Right ventricle myocardium superior (tissue), 1 donor: Measurements from ENCODE around the gene ZNF592. TPM values are rescaled to one million over a fixed set of nuclear protein-coding genes. Genes with fewer than 3 reads are reported as not detected.
"Not testable (repeated sequence)": the region's sequence is repeated elsewhere in the genome, so short reads cannot be mapped to it uniquely, and the experiment has no call there.

Source experiments
- ATAC-seq: fragments of 200-7000 bp; cut with Tn5 transposase; one replicate; pipeline ENCODE4 v1.9.1; 2020; ENCODE audit warnings: mild to moderate bottlenecking; ENCODE audit not compliant: poor library complexity
- DNase-seq: peaks from one replicate; pipeline ENCODE4 v3.0.0-alpha.2; 2020
- intact Hi-C: fragments of 100-400 bp; cut with DNase I; formaldehyde crosslinking; loops from one replicate; pipeline ENCODE4 v1.11.2; 2022
- long read RNA-seq: library from polyadenylated mRNA; unstranded; transcript quantifications from one replicate; pipeline ENCODE4 v2.0.0, GENCODE V29; 2021
- total RNA-seq: library from RNA; stranded (reverse); fragmentation: NEBNext Ultra II Directional; extraction: Animal tissue kit (Norgen Biotek cat#: 25700); gene quantifications from one replicate; pipeline ENCODE4 v1.2.1, GENCODE V29; 2021
- donor health status: DM: no; HTN: yes; CAD: no; lungs with severe emphysema.

ZNF592 gene, protein sequence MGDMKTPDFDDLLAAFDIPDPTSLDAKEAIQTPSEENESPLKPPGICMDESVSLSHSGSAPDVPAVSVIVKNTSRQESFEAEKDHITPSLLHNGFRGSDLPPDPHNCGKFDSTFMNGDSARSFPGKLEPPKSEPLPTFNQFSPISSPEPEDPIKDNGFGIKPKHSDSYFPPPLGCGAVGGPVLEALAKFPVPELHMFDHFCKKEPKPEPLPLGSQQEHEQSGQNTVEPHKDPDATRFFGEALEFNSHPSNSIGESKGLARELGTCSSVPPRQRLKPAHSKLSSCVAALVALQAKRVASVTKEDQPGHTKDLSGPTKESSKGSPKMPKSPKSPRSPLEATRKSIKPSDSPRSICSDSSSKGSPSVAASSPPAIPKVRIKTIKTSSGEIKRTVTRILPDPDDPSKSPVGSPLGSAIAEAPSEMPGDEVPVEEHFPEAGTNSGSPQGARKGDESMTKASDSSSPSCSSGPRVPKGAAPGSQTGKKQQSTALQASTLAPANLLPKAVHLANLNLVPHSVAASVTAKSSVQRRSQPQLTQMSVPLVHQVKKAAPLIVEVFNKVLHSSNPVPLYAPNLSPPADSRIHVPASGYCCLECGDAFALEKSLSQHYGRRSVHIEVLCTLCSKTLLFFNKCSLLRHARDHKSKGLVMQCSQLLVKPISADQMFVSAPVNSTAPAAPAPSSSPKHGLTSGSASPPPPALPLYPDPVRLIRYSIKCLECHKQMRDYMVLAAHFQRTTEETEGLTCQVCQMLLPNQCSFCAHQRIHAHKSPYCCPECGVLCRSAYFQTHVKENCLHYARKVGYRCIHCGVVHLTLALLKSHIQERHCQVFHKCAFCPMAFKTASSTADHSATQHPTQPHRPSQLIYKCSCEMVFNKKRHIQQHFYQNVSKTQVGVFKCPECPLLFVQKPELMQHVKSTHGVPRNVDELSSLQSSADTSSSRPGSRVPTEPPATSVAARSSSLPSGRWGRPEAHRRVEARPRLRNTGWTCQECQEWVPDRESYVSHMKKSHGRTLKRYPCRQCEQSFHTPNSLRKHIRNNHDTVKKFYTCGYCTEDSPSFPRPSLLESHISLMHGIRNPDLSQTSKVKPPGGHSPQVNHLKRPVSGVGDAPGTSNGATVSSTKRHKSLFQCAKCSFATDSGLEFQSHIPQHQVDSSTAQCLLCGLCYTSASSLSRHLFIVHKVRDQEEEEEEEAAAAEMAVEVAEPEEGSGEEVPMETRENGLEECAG (N-terminal part only)
- total RNA-seq, result 16.3 TPM
- long read RNA-seq, full-length matches to known transcripts, result 10 of 27 reads
- long read RNA-seq, partial matches to known transcripts, result 13 of 27 reads
- long read RNA-seq, other reads (novel, unspliced or antisense), result 4 of 27 reads

DNA sequence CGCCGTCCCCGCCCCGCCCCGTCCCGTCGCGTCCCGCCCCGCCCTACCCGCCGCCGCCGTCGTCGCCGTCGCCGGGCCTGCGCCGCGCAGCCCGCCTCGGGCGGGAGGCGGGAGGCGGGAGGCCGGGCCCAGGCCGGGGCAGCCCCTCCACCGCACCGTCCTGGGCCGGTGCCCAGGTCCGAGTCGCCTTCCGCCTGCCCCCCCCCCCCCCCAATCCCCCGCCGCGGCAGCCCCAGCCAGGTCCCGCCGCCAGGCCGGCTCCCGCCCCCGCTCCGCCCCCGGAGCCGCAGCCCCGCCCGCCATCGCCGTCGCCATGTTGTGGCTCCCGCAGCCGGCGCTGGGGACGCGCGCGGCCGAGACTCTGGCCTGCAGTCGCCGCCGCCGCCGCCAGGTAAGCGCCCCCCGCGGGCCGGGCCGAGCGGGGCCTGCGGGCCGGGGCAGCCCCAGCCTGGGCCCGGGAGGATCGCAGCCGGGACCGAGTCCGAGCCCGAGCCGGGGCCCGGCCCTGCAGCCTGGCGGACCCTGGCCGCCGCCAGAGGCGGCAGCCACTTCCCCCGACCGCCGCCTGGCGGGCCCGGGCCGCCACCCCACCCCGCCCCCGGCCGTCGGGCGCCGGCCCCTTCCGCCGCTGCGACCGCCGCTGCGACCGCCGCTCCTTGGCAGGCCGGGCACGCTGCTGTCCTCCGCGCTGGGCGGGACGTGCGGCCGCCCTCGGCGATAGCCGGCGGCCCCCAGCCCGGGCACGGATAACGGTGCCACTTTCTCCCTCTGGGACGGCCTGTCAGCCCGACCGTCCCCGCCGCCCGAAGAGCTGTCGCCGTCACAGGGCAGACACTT is at the start of gene ZNF592:
Gene ZNF592 (plus strand): TSS at position 319 of the 837 bp plus-strand sequence. CDS start 34,084 bp downstream, outside the sequence.
- intact Hi-C loops, result no loop called here
- peak; percentile 83 for ATAC-seq
- peak; percentile 92 for DNase-seq

DNA sequence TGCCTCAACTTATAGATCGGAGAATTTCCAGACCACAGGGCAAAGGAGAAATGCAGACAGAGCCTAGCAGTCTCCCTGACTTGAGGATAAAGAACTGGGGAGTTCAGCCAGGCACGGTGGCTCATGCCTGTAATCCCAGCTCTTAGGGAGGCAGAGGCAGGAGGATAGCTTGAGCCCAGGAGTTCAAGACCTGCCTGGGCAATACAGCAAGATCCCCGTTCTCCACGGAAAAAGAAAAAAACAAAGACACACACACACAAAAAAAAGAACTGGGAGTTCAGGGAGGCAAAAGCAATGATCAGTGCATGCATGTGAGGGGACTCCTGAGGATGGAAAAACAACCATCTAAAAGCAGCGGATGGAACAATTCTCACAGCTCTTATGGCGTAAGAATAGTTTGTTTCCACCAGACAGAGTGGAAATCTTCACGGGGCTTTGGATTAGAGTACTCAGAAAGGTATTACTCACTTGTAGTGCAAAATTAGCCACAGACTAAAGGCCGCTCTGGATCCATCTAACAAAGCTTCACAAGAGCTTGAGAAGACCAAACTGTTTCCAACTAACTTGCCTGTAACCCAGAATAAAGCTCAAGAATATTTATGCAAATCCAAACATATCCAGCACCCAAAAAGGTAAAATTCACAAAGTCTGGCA is 48.7 kb upstream of the ZNF592 start:
- intact Hi-C loops, result no loop called here
- ATAC-seq (no peak), DNase-seq (no peak)

DNA sequence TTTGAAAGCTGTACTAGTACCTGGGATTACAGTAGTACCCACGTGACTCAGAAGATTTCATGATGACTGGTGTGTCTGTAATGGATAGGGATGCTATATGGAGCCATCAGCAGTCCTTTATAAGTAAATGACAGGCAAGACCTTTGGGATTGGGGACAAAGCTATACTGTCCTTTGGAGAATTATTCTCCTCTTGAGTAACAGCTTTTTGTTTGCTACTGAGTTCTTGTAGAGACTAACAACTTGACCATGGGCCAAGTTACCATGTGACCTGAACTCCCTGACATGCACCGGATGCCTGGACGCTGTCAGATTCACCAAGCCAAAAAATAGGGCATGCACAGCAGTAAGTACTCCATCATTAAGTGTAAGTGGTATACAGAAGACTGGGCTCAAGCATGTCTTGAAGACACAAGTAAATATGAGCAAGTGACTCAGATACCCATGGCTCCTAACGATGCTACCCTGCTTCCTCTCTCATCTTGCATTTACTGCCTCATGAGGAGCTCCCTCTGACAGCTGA is 45.4 kb upstream of the ZNF592 start:
- DNase-seq (no peak), ATAC-seq (peak; percentile 91)
- intact Hi-C loops, result no loop called here

DNA sequence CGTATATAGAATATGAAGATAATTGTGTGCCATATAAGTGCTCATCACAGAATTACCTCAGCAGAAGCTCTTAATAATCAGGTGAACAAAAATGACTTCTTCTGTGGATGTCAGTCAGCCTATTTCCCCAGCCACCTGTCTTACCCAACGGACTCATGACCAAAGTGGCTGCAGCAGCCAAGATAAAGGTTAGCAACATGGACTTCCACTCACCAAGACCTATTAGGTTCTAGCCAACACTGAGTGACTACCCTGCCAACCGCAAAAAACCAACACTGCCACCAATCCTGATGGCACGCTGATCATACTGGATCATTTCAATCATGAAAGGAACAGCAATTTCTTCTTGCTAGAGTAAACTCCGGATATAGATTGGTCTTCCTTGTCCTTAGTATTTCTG is 44.6 kb upstream of the ZNF592 start:
- intact Hi-C loops, result no loop called here
- no peak for DNase-seq
- ATAC-seq, result no peak

DNA sequence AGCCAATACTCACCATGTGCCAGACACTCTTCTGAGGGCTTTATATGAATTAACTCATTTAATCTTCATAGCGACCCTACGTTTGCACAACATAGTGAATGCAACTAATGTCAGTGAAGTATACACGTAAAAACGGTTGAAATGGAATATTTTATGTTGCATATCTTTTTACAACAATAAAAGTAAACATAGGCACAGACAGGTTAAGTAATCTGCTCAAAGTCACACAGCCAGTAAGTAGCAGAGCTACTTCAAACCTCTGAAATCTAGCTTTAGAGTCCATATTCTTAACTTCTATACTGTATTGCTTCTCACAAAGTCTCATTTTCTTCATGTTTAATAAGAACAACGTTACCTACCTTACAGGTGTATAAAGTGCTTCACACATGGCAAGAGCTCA is 34.0 kb upstream of the ZNF592 start:
- no peak for DNase-seq
- no peak for ATAC-seq
- intact Hi-C loops, result no loop called here

DNA sequence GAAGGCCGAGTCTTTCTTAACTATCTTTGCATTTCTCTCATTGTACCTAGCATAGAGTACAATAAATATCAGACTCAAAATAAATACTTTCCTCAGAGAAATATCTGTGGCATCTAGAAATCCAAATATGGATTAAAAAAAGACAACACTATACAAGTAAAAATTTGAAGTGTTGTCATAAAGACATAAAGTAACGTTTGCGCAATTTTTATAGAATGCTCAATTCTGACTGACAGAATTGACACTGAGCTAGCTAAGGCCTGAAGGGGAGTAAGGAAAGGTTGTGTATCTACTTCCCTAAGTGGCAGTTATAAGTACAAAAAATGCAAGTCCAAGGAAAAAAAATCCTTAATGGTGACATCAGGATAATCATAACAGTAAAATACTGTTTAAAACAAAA is 33.6 kb upstream of the ZNF592 start:
- ATAC-seq, result no peak
- intact Hi-C loops, result no loop called here
- DNase-seq, result no peak

DNA sequence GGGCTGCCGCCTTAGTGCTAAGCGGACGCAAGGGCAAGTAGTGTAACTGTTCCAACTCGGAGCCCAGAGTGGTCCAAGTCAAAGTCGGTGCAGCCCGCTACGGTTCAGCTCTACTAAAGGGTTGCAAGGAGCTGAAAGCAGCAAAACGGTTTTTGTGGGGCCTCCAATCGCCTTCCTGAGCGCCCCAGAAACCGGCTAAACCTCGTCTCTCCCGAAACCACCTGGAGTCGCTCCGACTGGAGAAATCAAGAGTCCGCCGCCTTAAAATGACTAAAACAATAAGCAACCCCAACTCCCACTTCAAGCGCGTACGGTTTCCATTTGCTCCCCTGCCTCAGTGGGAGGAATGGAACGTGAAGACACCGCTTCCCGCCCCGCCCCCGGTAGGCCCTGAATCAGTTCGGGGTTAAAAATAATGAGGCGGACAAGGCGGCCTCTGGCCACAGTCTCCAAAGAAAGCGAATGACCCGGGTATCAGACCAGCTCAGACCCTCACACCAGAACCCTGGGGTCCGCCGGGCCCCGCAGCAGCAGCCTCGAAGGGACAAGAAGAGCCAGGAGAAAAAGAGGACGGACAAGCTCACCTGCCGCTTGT is 32.9 kb upstream of the ZNF592 start:
- DNase-seq, result no peak
- ATAC-seq, result peak; percentile 22

DNA sequence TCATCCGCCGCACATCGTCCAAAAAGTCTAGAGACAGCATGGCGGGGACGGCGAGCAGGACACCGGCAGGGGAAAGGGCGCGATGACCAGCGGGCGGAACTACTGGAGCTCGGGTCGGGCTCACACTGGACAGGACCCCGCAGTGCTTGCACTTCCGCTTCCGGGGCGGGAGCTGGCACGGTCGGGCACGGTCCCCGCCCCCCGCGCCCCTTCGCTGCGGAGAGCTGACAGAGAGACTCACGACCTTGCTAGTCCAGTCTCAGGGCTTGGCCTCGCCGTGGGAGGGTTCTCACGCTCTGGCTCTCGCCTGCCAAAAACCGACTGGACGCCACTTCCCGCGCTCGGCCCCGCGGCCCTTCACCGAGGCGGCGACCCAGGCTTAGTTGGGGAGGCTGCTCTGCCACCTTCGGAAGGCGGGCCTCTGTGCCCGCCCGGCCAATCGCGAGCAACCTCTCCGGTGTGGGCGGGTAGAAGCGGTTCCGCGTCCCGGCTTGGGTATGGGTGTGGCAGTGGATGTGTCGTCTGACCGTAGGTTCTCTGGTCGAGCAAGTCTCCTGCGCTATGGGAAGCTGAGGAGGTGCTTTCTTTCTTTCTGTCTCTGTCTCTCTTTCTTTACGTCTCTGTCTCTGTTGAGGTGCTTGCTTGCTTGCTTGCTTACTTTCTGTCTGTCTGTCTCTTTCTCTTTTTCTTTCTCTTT is 32.2 kb upstream of the ZNF592 start, which contains the start of gene SEC11A:
Gene SEC11A (minus strand): TSS at position 104 of the 697 bp plus-strand sequence. CDS start 64 bp downstream, at position 40.
- peak; percentile 99 for ATAC-seq
- intact Hi-C loops, result no loop called here
- peak; percentile 97 for DNase-seq

More for the DNA sequence above, 32.9 kb upstream of the ZNF592 start:
- intact Hi-C loops, result no loop called here

DNA sequence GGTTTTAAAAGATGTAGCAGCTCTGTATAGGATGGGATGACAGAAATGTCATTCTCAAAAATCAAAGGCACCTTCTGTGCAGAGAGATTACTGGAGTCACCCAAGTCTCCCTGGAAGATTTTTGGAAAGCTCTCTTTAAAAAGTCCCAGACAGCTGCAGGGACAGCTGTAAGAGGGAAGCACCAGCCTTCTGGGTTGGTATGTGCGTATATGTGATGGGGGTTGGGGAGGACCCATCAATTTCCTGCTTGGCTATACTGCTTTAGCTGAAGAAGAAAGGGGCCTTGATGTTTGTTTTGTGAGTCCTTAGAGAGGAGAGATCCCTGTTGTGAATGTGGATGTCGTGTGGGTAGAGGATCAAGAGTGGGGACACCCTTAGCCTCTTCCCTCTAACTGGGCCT is 27.0 kb upstream of the ZNF592 start:
- DNase-seq (no peak), ATAC-seq (no peak)
- intact Hi-C loops, result no loop called here

DNA sequence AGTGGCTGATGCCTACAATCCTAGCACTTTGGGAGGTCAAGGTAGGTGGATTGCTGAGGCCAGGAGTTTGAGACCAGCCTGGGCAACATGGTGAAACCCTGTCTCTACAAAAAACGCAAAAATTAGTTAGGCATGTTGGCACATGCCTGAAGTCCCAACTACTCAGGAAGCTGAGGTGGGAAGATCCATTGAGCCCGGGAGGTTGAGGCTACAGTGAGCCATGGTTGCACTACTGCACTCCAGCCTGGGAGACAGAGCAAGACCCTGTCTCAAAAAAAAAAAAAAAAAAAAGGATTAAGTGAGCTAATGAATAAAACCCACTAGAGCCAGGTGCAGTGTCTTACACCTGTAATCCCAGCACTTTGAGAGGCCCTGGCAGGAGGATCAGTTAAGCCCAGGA is 25.8 kb upstream of the ZNF592 start:
- intact Hi-C loops, result no loop called here
- ATAC-seq (no peak), DNase-seq (no peak)

DNA sequence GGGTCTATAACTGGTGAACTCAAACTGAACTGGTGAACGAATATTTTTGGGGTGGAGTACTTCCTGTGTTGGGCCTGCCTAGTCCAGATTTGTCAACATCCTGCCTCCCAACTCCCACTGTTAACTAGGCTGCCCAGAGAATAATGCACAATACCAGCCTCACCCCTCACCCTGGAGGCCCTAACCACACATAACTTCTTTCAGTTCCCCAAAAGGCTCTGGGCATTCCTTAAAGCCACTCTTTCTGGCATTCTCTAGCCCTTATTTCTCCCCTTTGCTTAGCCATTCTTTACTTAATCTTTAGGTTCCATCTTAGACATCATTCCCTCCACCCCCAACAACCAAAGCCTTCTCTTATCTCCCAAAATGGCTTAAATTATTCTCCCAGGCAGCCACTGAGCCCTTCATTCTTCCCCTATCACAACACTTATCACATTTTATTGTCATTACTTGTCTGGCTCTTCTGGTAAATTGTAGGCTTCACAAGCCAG is 23.3 kb upstream of the ZNF592 start:
- intact Hi-C loops, result no loop called here
- no peak for DNase-seq
- ATAC-seq, result peak; percentile 78

DNA sequence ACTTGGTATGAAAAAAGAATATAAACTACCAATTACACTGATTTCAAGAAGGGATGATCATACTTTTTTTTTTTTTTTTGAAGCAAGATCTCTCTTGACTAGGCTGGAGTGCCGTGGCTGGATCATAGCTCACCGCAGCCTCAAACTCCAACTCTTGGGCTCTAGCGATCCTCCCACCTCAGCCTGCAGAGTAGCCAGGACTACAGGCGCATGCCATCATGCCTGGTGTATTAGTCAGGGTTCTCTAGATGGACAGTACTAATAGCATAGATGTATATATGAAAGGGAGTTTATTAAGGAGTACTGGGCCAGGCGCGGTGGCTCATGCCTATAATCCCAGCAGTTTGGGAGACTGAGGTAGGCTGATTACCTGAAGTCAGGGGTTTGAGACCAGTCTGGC is 21.0 kb upstream of the ZNF592 start:
- DNase-seq (no peak), ATAC-seq (no peak)
- intact Hi-C loops, result no loop called here

DNA sequence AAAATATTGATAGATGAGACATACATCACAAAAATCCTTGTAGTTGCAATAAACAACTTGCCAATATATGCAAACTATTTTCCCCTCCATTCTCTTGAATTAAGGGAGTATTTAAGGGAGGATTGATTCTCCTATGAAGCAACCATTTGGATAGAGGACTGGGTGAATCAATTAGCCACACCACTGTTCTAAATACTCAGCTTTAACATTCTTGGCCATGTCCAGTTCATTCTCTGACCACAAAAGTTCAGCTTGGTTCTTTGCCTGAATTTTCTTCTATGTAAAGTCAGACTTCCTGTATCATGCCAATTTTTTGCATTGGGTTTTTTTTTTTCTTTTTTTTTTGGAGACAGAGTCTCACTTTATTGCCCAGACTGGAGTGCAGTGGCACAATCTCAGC is 16.6 kb upstream of the ZNF592 start:
- intact Hi-C loops, result no loop called here
- ATAC-seq, result no peak

DNA sequence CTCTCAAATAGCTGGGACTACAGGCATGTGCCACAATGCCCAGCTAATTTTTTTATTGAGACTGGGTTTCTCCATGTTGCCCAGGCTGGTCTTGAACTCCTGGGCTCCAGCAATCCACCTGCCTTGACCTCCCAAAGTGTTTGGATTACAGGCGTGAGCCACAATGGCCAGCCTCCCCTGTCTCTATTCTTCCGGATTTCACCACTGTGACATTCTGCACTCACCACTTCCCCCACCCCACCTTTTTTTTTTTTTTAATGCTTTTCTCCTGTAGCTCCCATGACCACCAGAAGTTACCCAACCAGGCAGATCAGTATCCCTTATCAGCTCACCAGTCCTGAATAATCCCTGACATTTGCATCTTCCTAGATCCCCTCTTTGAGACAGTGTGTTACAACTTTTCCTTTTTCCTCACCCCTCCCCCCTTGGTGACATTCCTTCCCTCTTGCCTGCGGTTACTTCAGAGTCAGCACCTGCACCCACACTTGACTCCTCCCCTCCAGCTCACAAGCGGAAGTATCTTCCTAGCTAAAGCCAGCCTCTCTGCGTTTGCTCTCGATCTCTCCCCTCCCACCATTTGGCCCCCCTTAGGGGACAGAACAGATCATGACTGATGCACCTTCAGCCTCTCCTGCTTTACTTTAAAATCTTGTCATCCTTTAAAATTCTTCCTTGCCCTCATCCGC is 13.5 kb upstream of the ZNF592 start:
- intact Hi-C loops, result no loop called here
- peak; percentile 49 for DNase-seq
- ATAC-seq, result peak; percentile 78

More for the DNA sequence above, 16.6 kb upstream of the ZNF592 start:
- DNase-seq, result no peak

DNA sequence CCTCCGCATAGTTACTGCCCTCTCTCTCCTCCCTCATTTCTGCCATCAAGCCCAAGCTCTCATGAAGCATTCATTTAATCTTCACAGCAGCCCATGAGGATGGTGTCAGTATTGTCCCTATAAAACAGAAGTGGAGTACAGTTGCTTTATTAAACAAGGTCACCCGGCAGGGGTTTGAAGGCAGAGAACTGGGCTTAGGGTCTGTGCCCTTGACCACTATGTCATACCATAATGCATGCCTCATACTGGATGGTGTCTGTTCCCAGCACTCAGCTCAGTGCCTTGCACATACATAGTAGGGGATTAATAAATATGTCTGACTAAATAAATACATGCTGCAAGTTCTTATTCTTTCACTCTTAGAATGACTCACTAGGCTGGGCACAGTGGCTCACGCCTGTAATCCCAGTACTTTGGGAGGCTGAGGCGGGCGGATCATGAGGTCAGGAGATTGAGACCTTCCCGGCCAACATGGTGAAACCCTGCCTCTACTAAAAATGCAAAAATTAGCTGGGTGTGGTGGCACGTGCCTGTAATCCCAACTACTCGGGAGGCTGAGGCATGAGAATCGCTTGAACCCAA is 12.8 kb upstream of the ZNF592 start:
- DNase-seq, intact Hi-C loops, ATAC-seq: not testable (repeated sequence)
